HepG2 (cell line): ENCODE data around the gene AGRN. TPM values are rescaled to one million over a fixed set of nuclear protein-coding genes. Genes with fewer than 3 reads are reported as not detected.

ENCODE experiments used
- KLF16 ChIP-seq, 2 experiments: sonication (generic) in 1 of 2; formaldehyde crosslinking in 1 of 2; IDR thresholded peaks; 2 replicates each; pipeline versions ENCODE4 v1.6.1 to v1.8.0; 2016 to 2023; ENCODE audit warnings: missing genetic modification reagents in 2 of 2, missing compliant biosample characterization in 1 of 2
- POLR2G ChIP-seq: fragments of 200-400 bp; formaldehyde crosslinking; IDR thresholded peaks from 2 replicates; pipeline ENCODE4 v1.6.1; 2018; ENCODE audit warnings: mild to moderate bottlenecking, low read depth, low read length, moderate library complexity
- STAT5B ChIP-seq: sonication (generic); formaldehyde crosslinking; IDR thresholded peaks from 2 replicates; pipeline ENCODE4 v1.4.0; 2020; ENCODE audit warnings: missing genetic modification reagents
- TCF7L2 ChIP-seq: IDR thresholded peaks from 2 replicates; pipeline ENCODE4 v1.6.1; 2011; ENCODE audit warnings: mild to moderate bottlenecking, low read depth, low read length, moderate library complexity
- XBP1 ChIP-seq: sonication (generic); formaldehyde crosslinking; IDR thresholded peaks from 2 replicates; pipeline ENCODE4 v1.5.0; 2020; ENCODE audit warnings: missing genetic modification reagents
- ZNF333 ChIP-seq: sonication (generic); formaldehyde crosslinking; IDR thresholded peaks from 2 replicates; pipeline ENCODE4 v1.4.0; 2020; ENCODE audit warnings: mild to moderate bottlenecking, missing genetic modification reagents, borderline replicate concordance
- ZNF484 ChIP-seq: sonication (generic); formaldehyde crosslinking; IDR thresholded peaks from 2 replicates; pipeline ENCODE4 v1.5.1; 2020; ENCODE audit warnings: mild to moderate bottlenecking, low read depth, missing genetic modification reagents, borderline replicate concordance
- ZNF558 ChIP-seq: sonication (generic); formaldehyde crosslinking; IDR thresholded peaks from 2 replicates; pipeline ENCODE4 v1.9.0; 2022; ENCODE audit warnings: mild to moderate bottlenecking, missing genetic modification reagents, borderline replicate concordance
- ZNF567 ChIP-seq: sonication (generic); formaldehyde crosslinking; IDR thresholded peaks from 2 replicates; pipeline ENCODE4 v1.8.1; 2023; ENCODE audit warnings: mild to moderate bottlenecking, missing genetic modification reagents, borderline replicate concordance
- ZNF749 ChIP-seq: sonication (generic); formaldehyde crosslinking; IDR thresholded peaks from 2 replicates; pipeline ENCODE4 v1.8.0; 2022; ENCODE audit warnings: mild to moderate bottlenecking, missing genetic modification reagents, moderate library complexity, borderline replicate concordance
- ZSCAN12 ChIP-seq: sonication (generic); formaldehyde crosslinking; IDR thresholded peaks from 2 replicates; pipeline ENCODE4 v1.9.0; 2021; ENCODE audit warnings: mild to moderate bottlenecking, missing genetic modification reagents
- polyA plus RNA-seq, 8 experiments: library from polyadenylated mRNA; depleted of rRNA in 3 of 8; stranded (reverse) in 7 of 8; unstranded in 1 of 8; fragments of >200 nt; fragmentation: Illumina TruSeq in 4 of 8; extraction: Trizol in 4 of 8; gene quantifications; 2 replicates each; pipeline versions ENCODE4 v1.2.1 to v1.2.3, GENCODE V29; 2011 to 2016; ENCODE audit warnings: low read depth in 4 of 8, missing spikeins in 1 of 8, mixed read lengths in 1 of 8; ENCODE audit not compliant: insufficient read depth in 1 of 8
- total RNA-seq, 5 experiments: library from RNA; depleted of rRNA; stranded (reverse); fragments of >200 nt; fragmentation: Illumina TruSeq; extraction: Trizol; gene quantifications; 2 replicates each; pipeline ENCODE4 v1.2.3, GENCODE V29; 2016; ENCODE audit warnings: low read depth in 1 of 5
- TF ChIP-seq, protein P1 (sequence below), 2 experiments: sonication (generic) in 1 of 2; formaldehyde crosslinking in 1 of 2; IDR thresholded peaks; 2 replicates each; pipeline versions ENCODE4 v1.5.1 to v1.6.1; 2011 to 2020; ENCODE audit warnings: borderline replicate concordance in 1 of 2, low read depth in 1 of 2, low read length in 1 of 2, mild to moderate bottlenecking in 1 of 2, missing genetic modification reagents in 1 of 2, moderate library complexity in 1 of 2
- TF ChIP-seq, protein P2 (sequence below): sonication (generic); formaldehyde crosslinking; conservative IDR thresholded peaks from 2 replicates; pipeline ENCODE4 v1.4.0; 2020; ENCODE audit warnings: mild to moderate bottlenecking, missing genetic modification reagents, moderate library complexity
- TF ChIP-seq, protein P3 (sequence below): sonication (generic); formaldehyde crosslinking; conservative IDR thresholded peaks from 2 replicates; pipeline ENCODE4 v1.4.0; 2020; ENCODE audit warnings: missing genetic modification reagents
- TF ChIP-seq, protein P4 (sequence below): conservative IDR thresholded peaks from 2 replicates; pipeline ENCODE4 v1.6.1; 2018; ENCODE audit warnings: missing genetic modification reagents
- TF ChIP-seq, protein P5 (sequence below): sonication (generic); formaldehyde crosslinking; IDR thresholded peaks from 2 replicates; pipeline ENCODE4 v1.8.0; 2022; ENCODE audit warnings: mild to moderate bottlenecking, missing genetic modification reagents

Gene AGRN
- total and polyA plus RNA-seq, 2 of the 13 experiments (the other 11 are each of a cell fraction or from before 2014, with no cell fraction given), result 29.8 to 65.2 TPM

DNA sequence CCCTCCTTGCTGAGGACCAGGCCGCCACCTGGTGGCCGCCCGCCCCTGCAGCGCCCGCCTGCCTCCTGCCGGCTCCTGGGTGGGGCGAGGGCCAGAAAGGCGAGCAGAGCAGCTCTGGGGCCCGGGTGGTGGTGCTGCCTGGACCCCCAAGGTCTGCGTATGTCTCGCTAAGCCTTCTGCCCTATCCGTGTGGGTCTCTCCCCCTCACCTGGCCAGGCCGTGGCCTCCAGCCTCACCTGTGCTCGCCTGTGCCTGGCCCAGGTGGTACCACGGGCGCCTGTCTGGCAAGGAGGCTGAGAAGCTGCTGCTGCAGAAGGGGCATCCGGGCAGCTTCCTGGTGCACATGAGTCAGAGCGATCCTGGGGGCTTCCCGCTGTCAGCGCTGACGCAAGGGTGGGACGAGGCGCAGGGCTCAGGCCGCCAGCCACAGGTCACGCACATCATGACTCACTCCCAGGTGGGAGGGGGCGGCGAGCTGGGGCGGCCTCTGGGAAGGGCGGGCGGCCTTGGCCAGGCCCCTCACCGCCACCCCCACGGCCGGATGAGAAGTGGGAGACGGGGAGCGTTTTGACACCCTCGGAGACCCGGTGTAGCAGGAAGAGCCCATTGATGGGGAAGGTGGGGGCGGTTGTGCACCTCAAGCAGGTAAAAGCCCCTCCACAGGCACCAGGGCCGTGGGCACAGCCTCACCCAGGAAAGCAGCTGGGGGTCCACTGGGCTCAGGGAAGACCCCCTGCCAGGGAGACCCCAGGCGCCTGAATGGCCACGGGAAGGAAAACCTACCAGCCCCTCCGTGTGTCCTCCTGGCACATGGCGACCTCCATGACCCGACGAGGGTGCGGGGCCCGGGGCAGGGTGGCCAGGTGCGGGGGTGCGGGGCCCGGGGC lies 44.3 kb downstream of the AGRN start (continued):
- TF ChIP-seq TCF7L2 (no peak), ZNF567 (CRISPR knock-in tag) (no peak; the same call in 1 of the 2 replicates), STAT5B (CRISPR knock-in tag) (no peak), ZSCAN12 (CRISPR knock-in tag) (no peak), POLR2G (peak; percentile 63), XBP1 (CRISPR knock-in tag) (no peak), ZNF749 (no peak), ZNF558 (CRISPR knock-in tag) (peak; percentile 88), KLF16 (CRISPR knock-in tag; IDR thresholded peaks at IDR 0.05) (peak in 1 of 2 experiments; percentile 62; a peak in 2 of 4 replicates), ZNF333 (CRISPR knock-in tag) (no peak), ZNF484 (no peak)
- TF ChIP-seq, protein P1, sequence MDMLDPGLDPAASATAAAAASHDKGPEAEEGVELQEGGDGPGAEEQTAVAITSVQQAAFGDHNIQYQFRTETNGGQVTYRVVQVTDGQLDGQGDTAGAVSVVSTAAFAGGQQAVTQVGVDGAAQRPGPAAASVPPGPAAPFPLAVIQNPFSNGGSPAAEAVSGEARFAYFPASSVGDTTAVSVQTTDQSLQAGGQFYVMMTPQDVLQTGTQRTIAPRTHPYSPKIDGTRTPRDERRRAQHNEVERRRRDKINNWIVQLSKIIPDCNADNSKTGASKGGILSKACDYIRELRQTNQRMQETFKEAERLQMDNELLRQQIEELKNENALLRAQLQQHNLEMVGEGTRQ (IDR thresholded peaks at IDR 0.05; ENCODE audit: low read depth, low read length), result no peak
- TF ChIP-seq, protein P1 (CRISPR knock-in tag; IDR thresholded peaks at IDR 0.05; ENCODE audit: borderline replicate concordance), result no peak
- TF ChIP-seq, protein P2, sequence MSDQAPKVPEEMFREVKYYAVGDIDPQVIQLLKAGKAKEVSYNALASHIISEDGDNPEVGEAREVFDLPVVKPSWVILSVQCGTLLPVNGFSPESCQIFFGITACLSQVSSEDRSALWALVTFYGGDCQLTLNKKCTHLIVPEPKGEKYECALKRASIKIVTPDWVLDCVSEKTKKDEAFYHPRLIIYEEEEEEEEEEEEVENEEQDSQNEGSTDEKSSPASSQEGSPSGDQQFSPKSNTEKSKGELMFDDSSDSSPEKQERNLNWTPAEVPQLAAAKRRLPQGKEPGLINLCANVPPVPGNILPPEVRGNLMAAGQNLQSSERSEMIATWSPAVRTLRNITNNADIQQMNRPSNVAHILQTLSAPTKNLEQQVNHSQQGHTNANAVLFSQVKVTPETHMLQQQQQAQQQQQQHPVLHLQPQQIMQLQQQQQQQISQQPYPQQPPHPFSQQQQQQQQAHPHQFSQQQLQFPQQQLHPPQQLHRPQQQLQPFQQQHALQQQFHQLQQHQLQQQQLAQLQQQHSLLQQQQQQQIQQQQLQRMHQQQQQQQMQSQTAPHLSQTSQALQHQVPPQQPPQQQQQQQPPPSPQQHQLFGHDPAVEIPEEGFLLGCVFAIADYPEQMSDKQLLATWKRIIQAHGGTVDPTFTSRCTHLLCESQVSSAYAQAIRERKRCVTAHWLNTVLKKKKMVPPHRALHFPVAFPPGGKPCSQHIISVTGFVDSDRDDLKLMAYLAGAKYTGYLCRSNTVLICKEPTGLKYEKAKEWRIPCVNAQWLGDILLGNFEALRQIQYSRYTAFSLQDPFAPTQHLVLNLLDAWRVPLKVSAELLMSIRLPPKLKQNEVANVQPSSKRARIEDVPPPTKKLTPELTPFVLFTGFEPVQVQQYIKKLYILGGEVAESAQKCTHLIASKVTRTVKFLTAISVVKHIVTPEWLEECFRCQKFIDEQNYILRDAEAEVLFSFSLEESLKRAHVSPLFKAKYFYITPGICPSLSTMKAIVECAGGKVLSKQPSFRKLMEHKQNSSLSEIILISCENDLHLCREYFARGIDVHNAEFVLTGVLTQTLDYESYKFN, result peak; percentile 78
- TF ChIP-seq, protein P3, sequence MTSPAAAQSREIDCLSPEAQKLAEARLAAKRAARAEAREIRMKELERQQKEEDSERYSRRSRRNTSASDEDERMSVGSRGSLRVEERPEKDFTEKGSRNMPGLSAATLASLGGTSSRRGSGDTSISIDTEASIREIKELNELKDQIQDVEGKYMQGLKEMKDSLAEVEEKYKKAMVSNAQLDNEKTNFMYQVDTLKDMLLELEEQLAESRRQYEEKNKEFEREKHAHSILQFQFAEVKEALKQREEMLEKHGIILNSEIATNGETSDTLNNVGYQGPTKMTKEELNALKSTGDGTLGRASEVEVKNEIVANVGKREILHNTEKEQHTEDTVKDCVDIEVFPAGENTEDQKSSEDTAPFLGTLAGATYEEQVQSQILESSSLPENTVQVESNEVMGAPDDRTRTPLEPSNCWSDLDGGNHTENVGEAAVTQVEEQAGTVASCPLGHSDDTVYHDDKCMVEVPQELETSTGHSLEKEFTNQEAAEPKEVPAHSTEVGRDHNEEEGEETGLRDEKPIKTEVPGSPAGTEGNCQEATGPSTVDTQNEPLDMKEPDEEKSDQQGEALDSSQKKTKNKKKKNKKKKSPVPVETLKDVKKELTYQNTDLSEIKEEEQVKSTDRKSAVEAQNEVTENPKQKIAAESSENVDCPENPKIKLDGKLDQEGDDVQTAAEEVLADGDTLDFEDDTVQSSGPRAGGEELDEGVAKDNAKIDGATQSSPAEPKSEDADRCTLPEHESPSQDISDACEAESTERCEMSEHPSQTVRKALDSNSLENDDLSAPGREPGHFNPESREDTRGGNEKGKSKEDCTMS (CRISPR knock-in tag), result no peak
- TF ChIP-seq, protein P4, sequence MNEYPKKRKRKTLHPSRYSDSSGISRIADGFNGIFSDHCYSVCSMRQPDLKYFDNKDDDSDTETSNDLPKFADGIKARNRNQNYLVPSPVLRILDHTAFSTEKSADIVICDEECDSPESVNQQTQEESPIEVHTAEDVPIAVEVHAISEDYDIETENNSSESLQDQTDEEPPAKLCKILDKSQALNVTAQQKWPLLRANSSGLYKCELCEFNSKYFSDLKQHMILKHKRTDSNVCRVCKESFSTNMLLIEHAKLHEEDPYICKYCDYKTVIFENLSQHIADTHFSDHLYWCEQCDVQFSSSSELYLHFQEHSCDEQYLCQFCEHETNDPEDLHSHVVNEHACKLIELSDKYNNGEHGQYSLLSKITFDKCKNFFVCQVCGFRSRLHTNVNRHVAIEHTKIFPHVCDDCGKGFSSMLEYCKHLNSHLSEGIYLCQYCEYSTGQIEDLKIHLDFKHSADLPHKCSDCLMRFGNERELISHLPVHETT, result no peak
- TF ChIP-seq, protein P5, sequence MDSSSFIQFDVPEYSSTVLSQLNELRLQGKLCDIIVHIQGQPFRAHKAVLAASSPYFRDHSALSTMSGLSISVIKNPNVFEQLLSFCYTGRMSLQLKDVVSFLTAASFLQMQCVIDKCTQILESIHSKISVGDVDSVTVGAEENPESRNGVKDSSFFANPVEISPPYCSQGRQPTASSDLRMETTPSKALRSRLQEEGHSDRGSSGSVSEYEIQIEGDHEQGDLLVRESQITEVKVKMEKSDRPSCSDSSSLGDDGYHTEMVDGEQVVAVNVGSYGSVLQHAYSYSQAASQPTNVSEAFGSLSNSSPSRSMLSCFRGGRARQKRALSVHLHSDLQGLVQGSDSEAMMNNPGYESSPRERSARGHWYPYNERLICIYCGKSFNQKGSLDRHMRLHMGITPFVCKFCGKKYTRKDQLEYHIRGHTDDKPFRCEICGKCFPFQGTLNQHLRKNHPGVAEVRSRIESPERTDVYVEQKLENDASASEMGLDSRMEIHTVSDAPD (CRISPR knock-in tag), result no peak
